ENCODE data around the gene PPIF. TPM values are rescaled to one million over a fixed set of nuclear protein-coding genes. Genes with fewer than 3 reads are reported as not detected.

PPIF gene
- polyA plus RNA-seq, 1 donor = 66.9 TPM

- no peak for DNase-seq
These were observed 34.6 kb upstream of the PPIF start for GRCh38 chr10:79312601-79313187.

- no peak for DNase-seq
These were observed 33.9 kb upstream of the PPIF start for GRCh38 chr10:79313320-79313719.

- no peak for DNase-seq
These were observed 33.3 kb upstream of the PPIF start for GRCh38 chr10:79313911-79314439.

- DNase-seq = no peak
These were observed 32.3 kb upstream of the PPIF start for GRCh38 chr10:79314761-79315601.

- no peak for DNase-seq
These were observed 31.7 kb upstream of the PPIF start for GRCh38 chr10:79315602-79315920.

GRCh38 chr10:79316671-79317431 is 30.4 kb upstream of the PPIF start:
- DNase-seq = no peak

GRCh38 chr10:79318369-79318768 is 28.9 kb upstream of the PPIF start:
- no peak for DNase-seq

GRCh38 chr10:79319115-79319771 is 28.0 kb upstream of the PPIF start:
- DNase-seq = no peak

GRCh38 chr10:79320316-79320715 is 27.0 kb upstream of the PPIF start:
- no peak for DNase-seq

- DNase-seq = no peak
These were observed 26.3 kb upstream of the PPIF start for GRCh38 chr10:79320820-79321493.

- no peak for DNase-seq
These were observed 25.8 kb upstream of the PPIF start for GRCh38 chr10:79321494-79321882.

GRCh38 chr10:79321951-79322350 is 25.3 kb upstream of the PPIF start:
- DNase-seq = no peak

- DNase-seq = no peak
These were observed 24.4 kb upstream of the PPIF start for GRCh38 chr10:79322616-79323543.

GRCh38 chr10:79323602-79324001 is 23.7 kb upstream of the PPIF start:
- no peak for DNase-seq

GRCh38 chr10:79324032-79324695 is 23.1 kb upstream of the PPIF start:
- no peak for DNase-seq

- no peak for DNase-seq
These were observed 20.7 kb upstream of the PPIF start for GRCh38 chr10:79326361-79327089.

GRCh38 chr10:79327090-79327457 is 20.2 kb upstream of the PPIF start:
- DNase-seq = no peak

- no peak for DNase-seq
These were observed 19.0 kb upstream of the PPIF start for GRCh38 chr10:79328147-79328701.
